ENCODE results near the gene ODAPH.
"Not testable (repeated sequence)": the region's sequence is repeated elsewhere in the genome, so short reads cannot be mapped to it uniquely, and the experiment has no call there.

Gene ODAPH
- 0.18 to 0.30 reads per million in 2 experiments for total RNA-seq

GRCh38 chr4:75555294-75556164 is at the start of gene ODAPH:
TSS of gene ODAPH (plus strand) at chr4:75556066. CDS start at chr4:75556083, 17 bp downstream.
- DNase-seq (ENCODE audit: low read depth): no peak

GRCh38 chr4:75509592-75509991 is 46.3 kb upstream of the ODAPH start:
- not testable (repeated sequence) for DNase-seq (ENCODE audit: low read depth)

GRCh38 chr4:75511841-75512240 is 44.0 kb upstream of the ODAPH start:
- no peak for DNase-seq (ENCODE audit: low read depth)

- DNase-seq (ENCODE audit: low read depth): no peak
Observed at GRCh38 chr4:75512386-75513211, 43.3 kb upstream of the ODAPH start.

- DNase-seq (ENCODE audit: low read depth): no peak
Observed at GRCh38 chr4:75513526-75514130, 42.2 kb upstream of the ODAPH start.

GRCh38 chr4:75514131-75514948 is 41.5 kb upstream of the ODAPH start, which contains the start of the genes RCHY1 and THAP6:
TSS of gene RCHY1 (minus strand) at chr4:75514403. CDS start at chr4:75514286, 117 bp downstream.
TSS of gene THAP6 (plus strand) at chr4:75514473. CDS start at chr4:75515453, 980 bp downstream.
- DNase-seq (ENCODE audit: low read depth): peak; percentile 91

GRCh38 chr4:75514949-75515612 is 40.8 kb upstream of the ODAPH start:
- DNase-seq (ENCODE audit: low read depth): no peak

GRCh38 chr4:75516144-75516543 is 39.7 kb upstream of the ODAPH start:
- no peak for DNase-seq (ENCODE audit: low read depth)

- not testable (repeated sequence) for DNase-seq (ENCODE audit: low read depth)
Observed at GRCh38 chr4:75519452-75519851, 36.4 kb upstream of the ODAPH start.

- DNase-seq (ENCODE audit: low read depth): no peak
Observed at GRCh38 chr4:75525086-75525485, 30.8 kb upstream of the ODAPH start.

- no peak for DNase-seq (ENCODE audit: low read depth)
Observed at GRCh38 chr4:75525910-75526309, 30.0 kb upstream of the ODAPH start.

- no peak for DNase-seq (ENCODE audit: low read depth)
Observed at GRCh38 chr4:75527482-75527881, 28.4 kb upstream of the ODAPH start.

- DNase-seq (ENCODE audit: low read depth): no peak
Observed at GRCh38 chr4:75530556-75531322, 25.1 kb upstream of the ODAPH start.

GRCh38 chr4:75531536-75532143 is 24.2 kb upstream of the ODAPH start:
- DNase-seq (ENCODE audit: low read depth): not testable (repeated sequence)

GRCh38 chr4:75533339-75533887 is 22.5 kb upstream of the ODAPH start:
- DNase-seq (ENCODE audit: low read depth): not testable (repeated sequence)

- DNase-seq (ENCODE audit: low read depth): not testable (repeated sequence)
Observed at GRCh38 chr4:75533926-75534325, 21.9 kb upstream of the ODAPH start.

GRCh38 chr4:75537308-75537707 is 18.6 kb upstream of the ODAPH start:
- DNase-seq (ENCODE audit: low read depth): not testable (repeated sequence)

- DNase-seq (ENCODE audit: low read depth): no peak
Observed at GRCh38 chr4:75542824-75543223, 13.0 kb upstream of the ODAPH start.

GRCh38 chr4:75544220-75544619 is 11.6 kb upstream of the ODAPH start:
- DNase-seq (ENCODE audit: low read depth): not testable (repeated sequence)
